BE2C (cell line): ENCODE results near the gene TANC1.

Experiments used
- DNase-seq: peaks from one replicate; pipeline ENCODE4 v3.0.0-alpha.2; 2020
- H3K27me3 ChIP-seq: fragments of 250-450 bp; sonication (Bioruptor Pico); 2 replicates; pipeline ENCODE4 v1.5.1; 2020; ENCODE audit warnings: mild to moderate bottlenecking
- H3K36me3 ChIP-seq: fragments of 250-450 bp; sonication (Bioruptor Pico); 2 replicates; pipeline ENCODE4 v1.5.1; 2020; ENCODE audit warnings: mild to moderate bottlenecking
- H3K4me1 ChIP-seq: fragments of 250-450 bp; sonication (Bioruptor Pico); 2 replicates; pipeline ENCODE4 v1.5.1; 2020
- H3K4me3 ChIP-seq: 2 replicates; pipeline ENCODE4 v1.5.1; 2011; ENCODE audit warnings: low read depth, low read length
- H3K9me3 ChIP-seq: fragments of 250-450 bp; sonication (Bioruptor Pico); 2 replicates; pipeline ENCODE4 v1.5.1; 2020
- TF ChIP-seq, protein P1 (sequence below): IDR thresholded peaks from 2 replicates; pipeline ENCODE4 v1.5.1; 2012; ENCODE audit warnings: mild to moderate bottlenecking, low read depth, low read length

Gene TANC1

DNA sequence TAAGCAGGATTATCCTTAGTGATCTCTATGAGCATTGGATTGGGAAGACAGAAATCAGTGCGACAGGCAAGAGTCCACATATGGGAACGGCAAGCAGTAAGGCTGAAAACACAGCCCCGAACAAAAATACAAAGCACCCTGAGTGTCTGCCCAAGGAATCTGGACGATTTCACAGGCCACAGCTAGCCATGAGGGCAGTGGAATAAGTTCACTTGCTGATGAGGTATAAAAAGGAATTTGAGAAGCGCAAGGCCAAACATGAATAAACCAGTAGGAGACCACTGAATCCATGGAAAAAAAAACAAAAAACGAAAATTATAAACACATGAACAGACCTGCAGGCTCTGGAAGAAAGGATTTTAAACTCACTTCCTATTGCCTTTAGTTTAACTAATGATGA lies 293.8 kb downstream of the TANC1 start:
- no peaks in the 10 kb centered on the region for H3K9me3 ChIP-seq
- TF ChIP-seq, protein P1, sequence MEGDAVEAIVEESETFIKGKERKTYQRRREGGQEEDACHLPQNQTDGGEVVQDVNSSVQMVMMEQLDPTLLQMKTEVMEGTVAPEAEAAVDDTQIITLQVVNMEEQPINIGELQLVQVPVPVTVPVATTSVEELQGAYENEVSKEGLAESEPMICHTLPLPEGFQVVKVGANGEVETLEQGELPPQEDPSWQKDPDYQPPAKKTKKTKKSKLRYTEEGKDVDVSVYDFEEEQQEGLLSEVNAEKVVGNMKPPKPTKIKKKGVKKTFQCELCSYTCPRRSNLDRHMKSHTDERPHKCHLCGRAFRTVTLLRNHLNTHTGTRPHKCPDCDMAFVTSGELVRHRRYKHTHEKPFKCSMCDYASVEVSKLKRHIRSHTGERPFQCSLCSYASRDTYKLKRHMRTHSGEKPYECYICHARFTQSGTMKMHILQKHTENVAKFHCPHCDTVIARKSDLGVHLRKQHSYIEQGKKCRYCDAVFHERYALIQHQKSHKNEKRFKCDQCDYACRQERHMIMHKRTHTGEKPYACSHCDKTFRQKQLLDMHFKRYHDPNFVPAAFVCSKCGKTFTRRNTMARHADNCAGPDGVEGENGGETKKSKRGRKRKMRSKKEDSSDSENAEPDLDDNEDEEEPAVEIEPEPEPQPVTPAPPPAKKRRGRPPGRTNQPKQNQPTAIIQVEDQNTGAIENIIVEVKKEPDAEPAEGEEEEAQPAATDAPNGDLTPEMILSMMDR = no peak
- no peak overlapping the region for H3K4me3 ChIP-seq
- H3K27me3 ChIP-seq = no peaks in the 10 kb centered on the region
- H3K4me1 ChIP-seq = no peaks in the 10 kb centered on the region
- DNase-seq = no peak
- no peaks in the 10 kb centered on the region for H3K36me3 ChIP-seq

DNA sequence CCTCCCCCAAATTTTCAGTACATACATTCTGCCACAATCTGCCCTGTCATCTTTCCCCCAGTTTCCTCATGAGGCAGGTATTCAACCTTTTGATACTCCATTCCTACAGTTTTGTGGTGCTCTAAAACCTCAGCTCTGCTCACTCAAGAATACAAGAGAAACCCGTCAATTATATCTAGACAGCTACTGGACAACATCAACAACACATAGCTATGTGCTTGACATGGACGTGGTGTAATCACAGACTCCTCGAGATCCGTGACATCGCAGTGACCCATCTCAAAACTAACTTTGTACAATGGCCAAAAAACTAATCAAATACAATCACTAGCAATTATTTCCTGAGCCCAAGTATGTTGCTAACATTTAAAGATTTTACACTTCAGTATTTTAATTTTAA lies 294.5 kb downstream of the TANC1 start:
- H3K4me1 ChIP-seq = no peaks in the 10 kb centered on the region
- no peaks in the 10 kb centered on the region for H3K27me3 ChIP-seq
- no peaks in the 10 kb centered on the region for H3K36me3 ChIP-seq
- H3K9me3 ChIP-seq = no peaks in the 10 kb centered on the region
- H3K4me3 ChIP-seq = no peak overlapping the region
- TF ChIP-seq, protein P1 = no peak
- no peak for DNase-seq

DNA sequence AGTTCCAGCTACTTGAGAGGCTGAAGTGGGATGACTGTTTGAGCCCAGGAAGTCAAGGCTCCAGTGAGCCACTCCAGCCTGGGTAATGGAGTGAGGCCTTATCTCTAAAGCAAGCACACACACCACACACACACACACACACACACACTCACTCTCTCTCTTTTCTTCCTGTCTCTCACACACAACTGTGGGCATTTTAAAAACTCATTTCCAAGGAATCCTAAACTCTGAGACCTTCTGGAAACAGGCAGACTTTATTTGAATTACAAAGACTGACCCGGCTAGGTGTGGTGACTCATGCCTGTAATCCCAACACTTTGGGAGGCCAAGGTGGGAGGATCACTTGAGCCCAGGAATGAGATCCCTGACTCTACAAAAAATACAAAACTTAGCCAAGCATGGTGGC lies 296.7 kb downstream of the TANC1 start:
- no peaks in the 10 kb centered on the region for H3K4me1 ChIP-seq
- DNase-seq = no peak
- H3K27me3 ChIP-seq = no peaks in the 10 kb centered on the region
- H3K36me3 ChIP-seq = no peaks in the 10 kb centered on the region
- TF ChIP-seq, protein P1 = no peak
- H3K4me3 ChIP-seq = no peak overlapping the region
- H3K9me3 ChIP-seq = no peaks in the 10 kb centered on the region

DNA sequence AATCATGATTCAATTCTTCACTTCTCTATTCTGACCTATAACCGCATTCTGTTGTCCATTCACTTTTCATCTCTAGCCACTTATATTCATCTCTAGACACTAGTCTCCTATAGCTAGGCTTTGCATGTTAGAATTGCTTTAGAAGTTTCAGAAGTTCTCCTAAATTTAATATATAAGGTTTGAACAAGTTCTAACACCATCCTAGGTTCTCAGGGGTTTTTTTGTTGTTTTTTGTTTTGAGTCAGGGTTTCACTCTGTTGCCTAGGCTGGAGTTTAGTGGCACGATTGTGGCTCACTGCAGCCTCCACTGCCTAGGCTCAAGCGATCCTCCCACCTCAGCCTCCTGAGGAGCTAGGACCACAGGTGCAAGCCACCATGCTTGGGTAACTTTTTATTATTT lies 298.1 kb downstream of the TANC1 start:
- Histone ChIP-seq H3K4me1 (no peaks in the 10 kb centered on the region), H3K9me3 (no peaks in the 10 kb centered on the region), H3K4me3 (no peak overlapping the region), H3K27me3 (no peaks in the 10 kb centered on the region), H3K36me3 (no peaks in the 10 kb centered on the region)
- TF ChIP-seq, protein P1 = no peak
- DNase-seq = no peak

DNA sequence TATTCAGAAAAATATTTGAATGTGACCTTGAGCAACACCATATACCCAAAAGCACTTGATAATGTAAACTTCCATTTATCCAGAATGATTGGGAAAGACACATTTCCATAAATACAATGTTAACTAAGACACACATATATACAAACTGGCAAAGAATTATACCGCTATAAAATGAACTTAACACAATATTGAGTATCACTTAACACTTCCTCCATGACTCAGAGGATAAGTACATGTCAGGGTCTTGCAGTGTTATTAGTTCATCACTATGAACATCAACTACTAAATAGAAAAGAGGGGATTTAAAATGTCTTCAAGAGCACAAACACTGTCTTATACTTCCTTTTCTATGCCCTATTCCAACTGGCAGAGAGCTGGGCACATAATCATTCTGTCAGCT lies 299.5 kb downstream of the TANC1 start:
- DNase-seq = no peak
- TF ChIP-seq, protein P1 = no peak
- no peak overlapping the region for H3K4me3 ChIP-seq

DNA sequence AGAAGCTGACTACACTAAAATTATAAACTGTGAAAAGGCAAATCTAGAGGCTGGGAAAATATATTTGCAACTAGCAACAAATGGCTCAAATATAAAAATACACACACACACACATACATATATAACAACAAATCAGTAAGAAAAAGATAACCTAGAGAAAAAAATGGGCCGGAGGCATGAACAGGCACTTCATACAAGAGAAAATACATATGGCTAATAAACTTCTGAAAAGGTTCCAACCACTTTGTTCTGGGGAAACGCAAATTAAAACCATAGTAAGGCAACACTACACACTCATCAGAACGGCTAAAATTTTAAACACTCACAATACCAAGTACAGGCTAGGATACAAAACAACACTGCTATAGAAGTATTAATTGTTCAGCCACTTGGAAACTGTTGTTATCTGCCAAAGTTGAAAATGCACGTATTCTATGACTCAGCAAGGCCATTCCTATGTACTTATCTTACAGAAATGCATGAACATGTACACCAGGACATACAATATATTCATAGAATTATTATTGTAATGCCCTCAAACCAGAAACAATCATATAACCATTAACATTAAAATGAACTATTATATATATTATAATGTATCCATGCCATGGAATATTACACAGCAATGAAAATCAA lies 302.4 kb downstream of the TANC1 start:
- Histone ChIP-seq H3K4me1 (no peaks in the 10 kb centered on the region), H3K9me3 (no peaks in the 10 kb centered on the region), H3K4me3 (no peak overlapping the region), H3K36me3 (no peaks in the 10 kb centered on the region), H3K27me3 (no peaks in the 10 kb centered on the region)
- TF ChIP-seq, protein P1 = no peak
- no peak for DNase-seq

More for the DNA sequence above, 299.5 kb downstream of the TANC1 start:
- no peaks in the 10 kb centered on the region for H3K27me3 ChIP-seq
- no peaks in the 10 kb centered on the region for H3K4me1 ChIP-seq
- no peaks in the 10 kb centered on the region for H3K36me3 ChIP-seq
- no peaks in the 10 kb centered on the region for H3K9me3 ChIP-seq
